ENCODE data around the gene ACACA. TPM values are rescaled to one million over a fixed set of nuclear protein-coding genes. Genes with fewer than 3 reads are reported as not detected.

ACACA gene
- total RNA-seq, 1 donor from 2014 or later, result 111 TPM

- TF ChIP-seq, protein P1, sequence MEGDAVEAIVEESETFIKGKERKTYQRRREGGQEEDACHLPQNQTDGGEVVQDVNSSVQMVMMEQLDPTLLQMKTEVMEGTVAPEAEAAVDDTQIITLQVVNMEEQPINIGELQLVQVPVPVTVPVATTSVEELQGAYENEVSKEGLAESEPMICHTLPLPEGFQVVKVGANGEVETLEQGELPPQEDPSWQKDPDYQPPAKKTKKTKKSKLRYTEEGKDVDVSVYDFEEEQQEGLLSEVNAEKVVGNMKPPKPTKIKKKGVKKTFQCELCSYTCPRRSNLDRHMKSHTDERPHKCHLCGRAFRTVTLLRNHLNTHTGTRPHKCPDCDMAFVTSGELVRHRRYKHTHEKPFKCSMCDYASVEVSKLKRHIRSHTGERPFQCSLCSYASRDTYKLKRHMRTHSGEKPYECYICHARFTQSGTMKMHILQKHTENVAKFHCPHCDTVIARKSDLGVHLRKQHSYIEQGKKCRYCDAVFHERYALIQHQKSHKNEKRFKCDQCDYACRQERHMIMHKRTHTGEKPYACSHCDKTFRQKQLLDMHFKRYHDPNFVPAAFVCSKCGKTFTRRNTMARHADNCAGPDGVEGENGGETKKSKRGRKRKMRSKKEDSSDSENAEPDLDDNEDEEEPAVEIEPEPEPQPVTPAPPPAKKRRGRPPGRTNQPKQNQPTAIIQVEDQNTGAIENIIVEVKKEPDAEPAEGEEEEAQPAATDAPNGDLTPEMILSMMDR (IDR thresholded peaks at IDR 0.05; ENCODE audit: unreplicated experiment), result no peak
- H3K36me3 Mint-ChIP-seq (ENCODE audit: insufficient read depth), result no peaks in the 10 kb centered on the region
- H3K4me1 Mint-ChIP-seq (ENCODE audit: low read depth), result no peaks in the 10 kb centered on the region
- no peaks in the 10 kb centered on the region for H3K9me3 Mint-ChIP-seq (ENCODE audit: low read depth)
- no peak for DNase-seq (ENCODE audit: low spot score, unreplicated experiment)
- H3K27ac Mint-ChIP-seq, result no peak overlapping the region
- no peak overlapping the region for H3K4me3 Mint-ChIP-seq (ENCODE audit: low read depth)
- no peaks in the 10 kb centered on the region for H3K27me3 Mint-ChIP-seq
These were observed 112.9 kb downstream of the ACACA start for GRCh38 chr17:37293770-37294169.

GRCh38 chr17:37292429-37293139, 114.1 kb downstream of the ACACA start:
- Mint-ChIP-seq H3K27me3 (no peaks in the 10 kb centered on the region), H3K36me3 (ENCODE audit: insufficient read depth) (no peaks in the 10 kb centered on the region), H3K4me3 (ENCODE audit: low read depth) (no peak overlapping the region), H3K9me3 (ENCODE audit: low read depth) (no peaks in the 10 kb centered on the region), H3K27ac (no peak overlapping the region), H3K4me1 (ENCODE audit: low read depth) (no peaks in the 10 kb centered on the region)
- DNase-seq (ENCODE audit: low spot score, unreplicated experiment), result no peak
- TF ChIP-seq, protein P1 (IDR thresholded peaks at IDR 0.05; ENCODE audit: unreplicated experiment), result no peak

DNA sequence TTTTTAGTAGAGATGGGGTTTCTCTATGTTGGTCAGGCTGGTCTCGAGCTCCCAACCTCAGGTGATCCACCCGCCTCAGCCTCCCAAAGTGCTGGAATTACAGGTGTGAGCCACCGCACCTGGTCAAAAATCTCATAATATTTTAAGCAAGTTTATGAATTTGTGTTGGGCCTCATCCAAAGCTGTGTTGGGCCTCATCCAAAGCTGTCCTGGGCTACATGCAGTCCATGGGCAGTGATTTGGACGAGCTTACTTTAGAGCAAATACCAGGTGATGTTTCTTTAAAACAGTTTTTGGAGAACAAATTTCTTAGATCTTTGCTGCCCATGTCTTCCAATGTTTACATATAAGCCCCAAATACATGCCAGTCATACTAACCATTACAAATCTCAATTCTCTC, 115.3 kb downstream of the ACACA start:
- no peak for DNase-seq (ENCODE audit: low spot score, unreplicated experiment)
- H3K27ac Mint-ChIP-seq, result no peak overlapping the region
- H3K9me3 Mint-ChIP-seq (ENCODE audit: low read depth), result no peaks in the 10 kb centered on the region
- H3K27me3 Mint-ChIP-seq, result no peaks in the 10 kb centered on the region
- no peak overlapping the region for H3K4me3 Mint-ChIP-seq (ENCODE audit: low read depth)
- TF ChIP-seq, protein P1 (IDR thresholded peaks at IDR 0.05; ENCODE audit: unreplicated experiment), result no peak
- H3K4me1 Mint-ChIP-seq (ENCODE audit: low read depth), result no peaks in the 10 kb centered on the region
- H3K36me3 Mint-ChIP-seq (ENCODE audit: insufficient read depth), result no peaks in the 10 kb centered on the region

DNA sequence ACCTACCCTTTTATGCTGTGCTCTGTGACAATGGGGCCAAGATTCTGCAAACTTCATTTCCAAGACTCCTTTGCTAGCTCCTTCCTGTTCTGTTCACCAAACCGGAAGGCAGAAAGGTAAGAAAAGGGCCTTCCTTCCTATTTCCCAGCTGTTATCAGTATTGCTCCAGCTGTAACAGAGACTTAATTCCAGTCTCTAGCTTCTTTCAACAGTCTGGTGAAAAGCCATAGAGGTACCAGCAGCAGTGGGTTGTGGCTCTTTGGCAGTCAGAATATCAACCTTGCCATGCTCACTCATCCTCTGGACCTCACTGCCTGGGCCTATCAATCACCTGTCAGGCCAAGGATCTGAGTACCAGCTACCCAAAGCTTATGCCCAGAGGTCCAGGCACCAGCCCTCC, 120.2 kb downstream of the ACACA start:
- Mint-ChIP-seq H3K4me1 (ENCODE audit: low read depth) (peaks cover 3% of the 10 kb centered on the region), H3K27me3 (no peaks in the 10 kb centered on the region), H3K4me3 (ENCODE audit: low read depth) (no peak overlapping the region), H3K9me3 (ENCODE audit: low read depth) (no peaks in the 10 kb centered on the region), H3K36me3 (ENCODE audit: insufficient read depth) (peaks cover 10% of the 10 kb centered on the region), H3K27ac (peak overlapping the region; percentile 8)
- TF ChIP-seq, protein P1 (IDR thresholded peaks at IDR 0.05; ENCODE audit: unreplicated experiment), result no peak
- no peak for DNase-seq (ENCODE audit: low spot score, unreplicated experiment)

- no peak overlapping the region for H3K4me3 Mint-ChIP-seq (ENCODE audit: low read depth)
- H3K4me1 Mint-ChIP-seq (ENCODE audit: low read depth), result peaks cover 3% of the 10 kb centered on the region
- peaks cover 10% of the 10 kb centered on the region for H3K36me3 Mint-ChIP-seq (ENCODE audit: insufficient read depth)
- no peaks in the 10 kb centered on the region for H3K27me3 Mint-ChIP-seq
- no peaks in the 10 kb centered on the region for H3K9me3 Mint-ChIP-seq (ENCODE audit: low read depth)
- TF ChIP-seq, protein P1 (IDR thresholded peaks at IDR 0.05; ENCODE audit: unreplicated experiment), result no peak
- no peak for DNase-seq (ENCODE audit: low spot score, unreplicated experiment)
- no peak overlapping the region for H3K27ac Mint-ChIP-seq
These were observed 122.4 kb downstream of the ACACA start for GRCh38 chr17:37284191-37284590.
